ENCODE results near the gene PARN.

Gene PARN

DNA sequence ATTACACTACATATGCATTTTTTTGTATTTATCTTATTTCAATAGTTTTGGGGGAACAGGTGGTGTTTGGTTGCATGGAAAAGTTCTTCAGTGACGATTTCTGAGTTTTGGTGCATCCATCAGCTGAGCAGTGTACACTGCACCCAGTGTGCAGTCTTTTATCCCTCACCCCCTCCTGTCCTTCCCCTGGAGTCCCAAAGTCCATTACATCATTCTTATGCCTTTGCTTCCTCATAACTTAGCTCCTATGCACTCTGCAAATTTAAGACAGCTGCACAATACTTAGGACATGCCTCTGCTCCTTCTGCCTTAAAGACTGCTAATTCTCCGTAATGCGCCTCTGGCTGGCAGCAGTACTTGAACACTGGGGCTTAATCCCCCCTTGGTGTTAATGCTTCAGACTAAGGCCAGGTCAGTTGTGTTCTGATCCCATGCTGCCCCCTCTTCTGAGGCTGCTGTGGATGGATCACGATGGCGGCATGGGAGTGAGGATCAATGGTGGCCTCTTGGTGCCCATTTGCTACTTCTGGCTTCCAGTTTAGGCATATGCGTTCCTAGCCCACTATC is 146.2 kb downstream of the PARN start:
- TF ChIP-seq, protein P1, sequence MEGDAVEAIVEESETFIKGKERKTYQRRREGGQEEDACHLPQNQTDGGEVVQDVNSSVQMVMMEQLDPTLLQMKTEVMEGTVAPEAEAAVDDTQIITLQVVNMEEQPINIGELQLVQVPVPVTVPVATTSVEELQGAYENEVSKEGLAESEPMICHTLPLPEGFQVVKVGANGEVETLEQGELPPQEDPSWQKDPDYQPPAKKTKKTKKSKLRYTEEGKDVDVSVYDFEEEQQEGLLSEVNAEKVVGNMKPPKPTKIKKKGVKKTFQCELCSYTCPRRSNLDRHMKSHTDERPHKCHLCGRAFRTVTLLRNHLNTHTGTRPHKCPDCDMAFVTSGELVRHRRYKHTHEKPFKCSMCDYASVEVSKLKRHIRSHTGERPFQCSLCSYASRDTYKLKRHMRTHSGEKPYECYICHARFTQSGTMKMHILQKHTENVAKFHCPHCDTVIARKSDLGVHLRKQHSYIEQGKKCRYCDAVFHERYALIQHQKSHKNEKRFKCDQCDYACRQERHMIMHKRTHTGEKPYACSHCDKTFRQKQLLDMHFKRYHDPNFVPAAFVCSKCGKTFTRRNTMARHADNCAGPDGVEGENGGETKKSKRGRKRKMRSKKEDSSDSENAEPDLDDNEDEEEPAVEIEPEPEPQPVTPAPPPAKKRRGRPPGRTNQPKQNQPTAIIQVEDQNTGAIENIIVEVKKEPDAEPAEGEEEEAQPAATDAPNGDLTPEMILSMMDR (conservative IDR thresholded peaks at IDR 0.05; ENCODE audit: control insufficient read depth, insufficient read depth, low read depth, low read length) = no peak
- H3K4me3 ChIP-seq (ENCODE audit: control insufficient read depth, low read depth, low read length) = no peak overlapping the region
- no peak for DNase-seq (ENCODE audit: low read depth)

- TF ChIP-seq, protein P1 (conservative IDR thresholded peaks at IDR 0.05; ENCODE audit: control insufficient read depth, insufficient read depth, low read depth, low read length) = no peak
- H3K4me3 ChIP-seq (ENCODE audit: control insufficient read depth, low read depth, low read length) = no peak overlapping the region
- no peak for DNase-seq (ENCODE audit: low read depth)
These were observed 153.9 kb downstream of the PARN start for GRCh38 chr16:14476183-14476582.

DNA sequence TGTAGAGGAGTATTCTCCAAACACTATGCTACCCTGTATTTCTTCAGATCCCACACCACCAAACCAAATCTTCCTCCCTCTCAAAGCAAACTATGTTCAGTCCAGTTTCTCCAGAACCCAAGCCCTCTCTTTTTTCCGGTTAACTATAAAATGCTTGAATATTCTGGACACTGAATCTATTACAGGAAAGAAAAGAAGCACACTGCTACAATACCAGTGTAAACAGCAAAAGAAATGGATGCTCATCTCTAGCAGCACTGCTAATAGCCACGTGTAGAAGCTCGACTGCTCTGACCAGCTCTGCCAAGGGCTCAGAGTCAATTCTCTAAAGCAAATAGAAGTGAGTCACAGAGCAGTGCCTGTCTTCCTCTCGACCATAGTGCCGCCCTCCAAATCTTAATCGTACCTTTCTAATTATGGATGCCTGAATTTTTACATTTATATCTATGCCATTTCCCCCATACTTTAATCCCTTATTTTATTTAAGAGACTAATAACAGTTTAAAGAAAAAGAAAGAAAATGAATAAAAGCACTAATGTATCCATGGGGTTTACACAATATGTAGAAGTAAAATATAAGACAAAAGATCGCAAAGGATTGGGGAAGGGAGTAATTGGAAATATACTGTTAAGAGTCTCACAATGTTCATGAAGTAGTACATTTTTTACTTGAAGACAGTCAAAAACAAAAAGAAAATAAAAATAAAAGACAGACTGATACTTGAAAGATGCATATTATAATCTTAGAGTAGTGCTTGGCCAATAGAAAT is 154.5 kb downstream of the PARN start:
- no peak overlapping the region for H3K4me3 ChIP-seq (ENCODE audit: control insufficient read depth, low read depth, low read length)
- peak; percentile 45 for DNase-seq (ENCODE audit: low read depth)
- TF ChIP-seq, protein P1 (conservative IDR thresholded peaks at IDR 0.05; ENCODE audit: control insufficient read depth, insufficient read depth, low read depth, low read length) = no peak

- TF ChIP-seq, protein P1 (conservative IDR thresholded peaks at IDR 0.05; ENCODE audit: control insufficient read depth, insufficient read depth, low read depth, low read length) = no peak
- DNase-seq (ENCODE audit: low read depth) = no peak
- no peak overlapping the region for H3K4me3 ChIP-seq (ENCODE audit: control insufficient read depth, low read depth, low read length)
These were observed 156.6 kb downstream of the PARN start for GRCh38 chr16:14473488-14473887.

DNA sequence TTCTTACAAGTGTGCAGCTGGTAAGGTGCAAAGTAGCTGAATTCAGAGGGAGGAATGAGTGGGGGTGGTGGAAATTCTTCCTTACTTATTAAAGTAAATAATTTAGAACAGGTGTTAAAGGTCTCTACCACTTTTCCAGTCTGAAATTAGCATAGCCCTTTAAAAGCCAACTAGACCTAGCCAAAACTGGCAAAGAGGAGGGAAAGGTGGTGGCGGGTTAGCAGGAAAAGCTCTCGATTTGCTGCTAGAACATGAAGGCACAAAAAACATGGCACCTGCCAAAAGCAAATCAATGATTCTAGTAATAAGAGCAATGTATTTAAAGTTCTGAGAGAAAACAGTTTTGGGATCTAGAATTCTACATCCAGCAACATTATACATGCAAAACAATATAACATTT is 157.7 kb downstream of the PARN start:
- TF ChIP-seq, protein P1 (conservative IDR thresholded peaks at IDR 0.05; ENCODE audit: control insufficient read depth, insufficient read depth, low read depth, low read length) = no peak
- no peak for DNase-seq (ENCODE audit: low read depth)
- H3K4me3 ChIP-seq (ENCODE audit: control insufficient read depth, low read depth, low read length) = no peak overlapping the region

DNA sequence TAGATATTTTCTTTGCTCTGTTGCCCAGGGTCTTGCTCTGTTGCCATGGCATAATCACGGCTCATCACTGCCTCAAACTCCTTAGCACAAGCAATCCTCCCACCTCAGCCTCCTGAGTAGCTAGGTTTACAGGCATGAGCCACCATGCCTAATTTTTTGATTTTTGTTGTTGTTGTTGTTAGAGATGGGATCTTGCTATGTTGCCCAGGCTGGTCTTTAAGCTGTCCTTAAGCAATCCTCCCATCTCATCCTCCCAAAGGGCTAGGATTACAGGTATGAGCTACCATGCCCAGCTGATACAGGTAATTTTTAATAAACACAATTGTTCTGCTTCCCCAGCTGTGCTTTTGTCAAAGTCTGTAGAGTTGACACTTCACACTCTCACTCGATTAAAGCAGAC is 159.3 kb downstream of the PARN start:
- TF ChIP-seq, protein P1 (conservative IDR thresholded peaks at IDR 0.05; ENCODE audit: control insufficient read depth, insufficient read depth, low read depth, low read length) = no peak
- H3K4me3 ChIP-seq (ENCODE audit: control insufficient read depth, low read depth, low read length) = no peak overlapping the region
- DNase-seq (ENCODE audit: low read depth) = no peak

Measured in fibroblast of mammary gland (primary cell).